GM15510 (cell line): Measurements from ENCODE around the gene FGGY.

Experiments used
- POLR2A ChIP-seq: IDR thresholded peaks from 3 replicates; pipeline ENCODE4 v1.6.1; 2011; ENCODE audit warnings: borderline replicate concordance; ENCODE audit not compliant: insufficient read length; ENCODE audit errors: extremely low read depth

Gene FGGY

DNA sequence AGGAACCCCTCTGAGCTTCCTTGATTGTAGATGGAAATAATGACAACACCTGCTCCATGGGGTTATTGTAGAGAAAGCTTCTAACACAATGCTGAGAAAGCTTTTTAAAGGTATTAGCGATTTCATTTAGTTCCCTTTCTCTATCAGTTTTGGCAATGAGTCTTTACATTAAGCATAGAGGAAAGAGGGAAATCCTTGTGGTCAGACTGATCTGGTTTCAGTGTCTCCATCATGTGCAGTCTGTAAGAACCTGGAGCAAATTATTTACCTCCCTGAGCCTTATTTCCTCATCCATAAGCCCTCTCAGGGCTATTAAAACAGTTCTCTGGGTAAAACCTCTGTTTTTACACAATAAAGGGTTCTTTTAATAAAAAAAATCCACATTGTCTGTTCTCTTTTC lies 87.5 kb downstream of the FGGY start:
- no peak for TF ChIP-seq POLR2A

DNA sequence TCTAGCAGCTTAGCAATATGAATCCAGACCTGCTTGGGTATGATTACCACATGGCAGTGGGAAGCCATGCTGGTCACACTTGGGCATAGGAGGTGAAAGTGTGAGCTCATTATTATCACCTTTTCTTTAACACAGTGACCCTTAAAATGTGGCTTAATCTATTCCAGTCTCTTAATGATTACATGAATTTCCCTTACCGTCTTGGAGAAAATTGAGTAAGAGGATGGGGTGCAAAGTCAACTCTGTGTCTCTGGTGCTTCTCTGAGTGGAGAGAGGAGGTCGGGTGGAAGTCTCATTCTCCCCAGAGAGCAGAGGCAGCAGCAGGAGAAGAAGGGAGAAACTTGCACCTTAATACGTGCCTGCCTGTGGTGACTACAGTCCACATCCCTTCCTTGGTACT lies 91.3 kb downstream of the FGGY start:
- TF ChIP-seq POLR2A = no peak

DNA sequence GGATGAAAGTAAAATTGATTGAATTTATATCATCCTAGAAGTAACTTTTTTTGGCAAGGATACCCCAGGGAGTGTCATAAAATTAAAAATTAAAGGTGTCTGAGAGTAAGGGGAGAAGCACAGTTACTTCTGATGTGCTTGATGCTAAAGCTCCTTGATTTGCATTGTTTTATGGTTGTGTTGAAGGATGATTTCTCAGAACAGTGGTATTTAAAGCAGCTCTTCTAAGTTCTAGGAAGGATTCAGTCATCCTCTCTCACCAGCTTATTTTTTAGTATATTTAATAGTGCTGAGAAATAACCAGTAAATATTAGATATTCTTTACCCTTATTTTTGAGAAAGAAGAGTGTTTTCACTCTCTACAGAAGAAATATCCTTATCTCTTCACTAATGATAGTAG lies 93.0 kb downstream of the FGGY start:
- TF ChIP-seq POLR2A = no peak

DNA sequence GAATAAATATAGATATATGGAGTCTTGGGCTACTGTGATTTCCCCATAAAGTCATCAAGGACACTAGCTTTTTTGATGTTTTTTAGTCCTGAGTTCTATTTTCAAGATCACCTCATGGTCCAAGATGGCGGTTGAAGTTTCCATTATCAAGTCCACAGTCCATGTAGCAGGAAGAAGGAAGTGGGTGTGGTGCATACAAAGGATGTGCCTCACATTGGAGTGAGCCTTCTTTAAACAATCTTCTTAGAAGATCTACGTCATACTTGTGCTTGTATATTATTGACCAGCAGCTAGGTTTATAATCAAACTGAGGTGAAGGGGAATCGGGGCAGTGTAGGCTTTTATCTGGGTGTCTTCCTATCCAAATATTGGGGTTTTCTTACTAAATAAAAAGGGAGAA lies 93.4 kb downstream of the FGGY start:
- no peak for TF ChIP-seq POLR2A

DNA sequence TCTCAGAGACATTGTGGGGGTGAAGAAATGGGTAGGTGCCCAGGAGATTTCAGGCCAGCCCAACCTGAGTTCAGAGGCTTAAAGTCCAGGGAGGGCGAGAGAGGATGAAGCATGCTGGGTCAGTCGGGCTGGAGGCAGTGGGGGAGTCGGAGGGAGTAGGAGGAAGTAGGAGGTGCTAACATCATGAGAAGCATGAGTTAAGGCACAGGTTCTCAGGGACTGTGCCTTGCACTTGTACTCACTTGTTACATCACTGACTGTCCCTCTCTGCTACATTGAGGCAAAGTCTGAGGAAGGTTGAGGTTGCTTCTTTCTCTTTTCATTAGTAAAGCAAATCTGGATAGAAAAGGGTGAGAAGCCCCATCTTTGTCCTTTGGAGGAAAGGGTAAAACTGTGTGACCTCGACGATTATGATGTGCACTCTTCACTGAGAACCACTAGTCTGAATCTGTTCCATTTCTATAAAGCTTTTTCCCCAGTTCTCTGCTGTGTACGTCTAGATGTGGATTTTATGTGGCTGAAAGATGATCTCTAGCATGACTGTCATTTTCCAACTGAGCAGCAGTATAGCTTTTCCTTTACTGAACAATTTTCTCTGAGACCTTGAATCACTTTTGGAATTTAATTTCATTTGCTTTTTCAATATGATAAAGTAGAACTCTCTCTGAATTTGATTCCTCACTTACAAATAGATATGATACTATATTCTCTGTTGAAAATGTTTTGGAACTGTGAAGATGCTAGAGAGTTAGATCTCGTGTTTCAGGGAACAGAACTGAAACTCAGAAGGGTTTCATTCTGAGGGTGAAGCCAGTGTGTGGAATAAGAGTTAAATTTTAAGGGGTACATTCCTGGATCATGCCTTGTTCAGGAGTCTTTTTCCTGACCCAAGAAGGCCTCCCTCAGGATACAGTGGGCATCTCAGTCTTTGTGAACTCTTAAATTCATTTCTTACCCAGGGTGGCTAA lies 94.6 kb downstream of the FGGY start:
- TF ChIP-seq POLR2A = no peak

DNA sequence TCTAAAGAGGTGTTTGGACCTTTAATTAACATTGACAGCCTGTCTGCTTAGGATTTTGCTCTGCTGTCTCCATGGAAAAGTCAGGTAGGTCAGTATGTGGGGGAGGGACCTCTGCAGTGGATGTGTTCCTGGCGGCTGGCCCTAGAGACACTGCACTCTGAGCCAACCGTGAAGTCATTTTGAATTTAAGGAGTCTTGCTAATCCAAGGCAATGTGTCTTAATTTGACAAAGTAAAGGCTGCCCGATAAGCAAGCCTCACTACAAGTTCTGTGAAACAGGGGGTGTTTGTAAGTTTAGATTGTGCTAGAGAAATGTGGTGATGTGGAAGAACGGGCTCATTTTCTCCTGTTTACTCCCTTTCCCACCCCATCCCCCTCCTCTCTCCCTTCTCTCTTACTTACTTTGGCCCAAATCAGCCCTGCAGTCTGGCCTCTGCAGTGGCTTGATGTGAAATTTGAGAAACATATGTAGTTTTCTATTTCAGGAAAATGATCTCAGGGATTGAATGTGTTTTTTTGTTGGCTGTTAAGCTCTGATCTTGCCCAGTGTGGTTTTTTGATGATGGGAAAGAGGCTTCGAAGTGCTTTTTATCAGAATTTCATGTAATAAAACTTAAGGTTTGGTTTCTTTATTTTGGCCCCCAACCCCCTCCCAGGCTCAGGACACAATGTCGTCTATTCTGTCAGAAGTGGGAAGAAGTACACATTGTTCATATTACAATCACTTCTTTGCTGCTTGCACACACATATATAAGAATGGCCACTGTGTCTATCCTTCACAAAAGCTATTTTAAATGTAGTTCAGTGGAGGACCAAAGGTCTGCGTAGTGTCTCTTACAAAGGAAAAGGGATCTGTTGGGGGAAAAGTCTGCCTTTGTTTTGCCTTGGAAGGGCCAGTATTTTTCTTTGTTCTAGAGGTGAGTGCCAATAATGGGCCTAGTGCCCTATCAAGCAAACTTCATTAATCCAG lies 96.6 kb downstream of the FGGY start:
- TF ChIP-seq POLR2A = no peak

GRCh38 chr1:59394706-59395425 lies 98.0 kb downstream of the FGGY start:
- no peak for TF ChIP-seq POLR2A

DNA sequence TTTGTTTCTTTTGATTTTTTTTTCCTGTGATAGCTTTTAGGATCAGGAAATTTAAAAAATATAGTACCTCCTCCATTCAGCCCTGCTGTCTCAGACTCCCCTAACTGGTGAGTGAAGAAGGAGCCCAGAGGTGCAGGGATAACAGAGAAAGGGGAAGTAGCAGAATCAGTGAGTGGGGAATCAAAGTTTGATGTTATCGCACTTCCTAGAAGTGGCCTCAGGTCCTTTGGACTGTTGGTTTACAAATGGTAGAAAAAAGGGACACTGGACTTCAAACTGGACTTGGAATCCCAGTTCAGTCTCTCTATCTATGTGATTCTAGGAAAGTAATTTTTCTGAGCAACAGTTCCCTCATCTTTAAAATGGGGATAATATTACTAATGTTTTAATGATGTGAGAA lies 99.5 kb downstream of the FGGY start:
- no peak for TF ChIP-seq POLR2A

- TF ChIP-seq POLR2A = no peak
Measured at GRCh38 chr1:59397139-59397858, 100.4 kb downstream of the FGGY start.

DNA sequence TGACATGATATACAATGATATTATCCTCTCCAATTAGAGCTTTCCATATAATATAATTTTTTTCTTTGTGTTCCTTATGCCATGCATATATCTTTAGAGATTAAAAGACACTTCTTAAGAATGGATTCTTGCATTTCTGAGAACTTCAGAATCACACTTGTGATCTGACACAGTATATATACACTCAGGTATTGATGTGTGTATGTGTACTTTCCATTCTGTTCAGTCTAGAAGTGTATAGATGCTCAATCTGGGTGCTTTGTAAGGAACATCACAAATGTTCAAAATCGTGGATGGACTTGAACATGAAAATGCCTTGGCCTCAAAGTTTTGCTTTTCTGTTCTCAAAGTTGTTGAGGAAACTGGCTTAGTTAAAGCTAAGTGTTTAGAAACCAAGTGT lies 102.7 kb downstream of the FGGY start:
- no peak for TF ChIP-seq POLR2A

DNA sequence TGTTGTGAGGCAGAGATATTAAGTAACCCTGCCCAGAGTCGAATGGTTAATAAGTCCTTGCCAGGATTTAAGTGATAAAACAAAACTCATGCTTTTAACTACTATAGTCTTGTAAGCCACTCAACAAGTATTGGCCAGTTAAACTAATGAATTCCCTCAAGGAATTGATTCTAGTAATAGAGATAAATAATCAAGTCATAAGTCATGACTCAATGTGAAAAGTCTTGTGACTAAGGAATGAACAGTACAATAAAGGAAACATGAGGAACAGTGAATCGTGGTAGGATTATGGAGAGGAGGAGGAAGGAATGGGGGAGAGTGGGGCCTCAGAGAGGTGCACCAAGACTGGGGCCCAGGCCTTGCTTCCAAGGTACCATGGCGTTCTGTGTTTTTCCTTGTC lies 104.7 kb downstream of the FGGY start:
- no peak for TF ChIP-seq POLR2A

GRCh38 chr1:59404796-59405195 lies 107.9 kb downstream of the FGGY start:
- no peak for TF ChIP-seq POLR2A

DNA sequence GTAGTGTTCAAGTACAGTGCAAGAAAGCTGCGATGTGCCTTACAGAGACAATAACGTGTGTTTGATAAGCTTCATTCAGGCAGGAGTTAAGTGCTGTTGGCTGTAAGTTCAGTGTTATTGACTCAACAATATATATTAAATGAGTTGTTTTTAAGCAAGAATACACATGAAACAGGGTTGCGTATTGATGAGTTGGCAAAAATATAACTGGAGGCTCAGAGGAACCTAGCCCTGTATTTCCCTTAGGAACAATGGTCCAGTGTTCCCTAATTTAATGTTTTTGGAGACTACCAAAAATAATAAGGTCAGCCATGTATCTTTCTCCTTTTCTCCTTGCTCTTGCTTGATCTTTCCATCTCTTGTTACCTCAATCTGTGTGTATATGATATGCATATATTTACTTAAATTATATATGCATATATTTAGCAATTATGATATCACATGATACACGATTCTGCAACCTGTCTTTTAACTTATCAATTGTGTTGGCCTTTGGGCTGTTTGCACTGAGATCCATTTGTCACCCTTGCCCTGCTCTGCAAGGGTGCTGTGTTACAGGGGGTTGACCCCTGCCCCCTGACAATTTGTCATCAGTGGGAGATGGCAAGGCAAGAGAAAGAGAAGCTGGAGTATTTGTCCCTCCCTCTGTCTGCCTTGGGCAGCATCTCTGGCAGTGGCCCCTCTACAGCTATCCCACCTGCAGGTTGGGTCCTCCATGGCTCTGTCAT lies 109.7 kb downstream of the FGGY start:
- TF ChIP-seq POLR2A = no peak
